Measurements from ENCODE around the gene SSR3.

DNA sequence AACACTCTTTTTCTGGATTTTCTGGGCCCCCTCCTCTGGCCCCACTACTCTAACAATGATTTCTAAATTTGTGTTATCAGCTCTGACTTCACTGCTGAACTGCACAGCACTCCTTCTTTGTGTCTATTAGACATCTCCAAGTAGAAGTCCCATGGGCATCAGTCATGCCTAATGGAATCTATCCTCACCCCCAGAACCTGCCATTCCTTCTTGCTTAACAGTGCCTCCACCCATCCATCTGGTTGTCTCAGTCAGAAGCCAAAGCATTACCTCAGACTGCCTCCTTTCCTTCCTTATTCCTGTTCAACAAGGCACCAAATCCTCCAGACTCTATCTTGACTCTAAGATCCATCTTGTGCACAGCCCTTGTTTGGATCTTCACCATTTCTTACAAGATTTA lies 36.2 kb downstream of the SSR3 start:
- TF ChIP-seq, protein P1, sequence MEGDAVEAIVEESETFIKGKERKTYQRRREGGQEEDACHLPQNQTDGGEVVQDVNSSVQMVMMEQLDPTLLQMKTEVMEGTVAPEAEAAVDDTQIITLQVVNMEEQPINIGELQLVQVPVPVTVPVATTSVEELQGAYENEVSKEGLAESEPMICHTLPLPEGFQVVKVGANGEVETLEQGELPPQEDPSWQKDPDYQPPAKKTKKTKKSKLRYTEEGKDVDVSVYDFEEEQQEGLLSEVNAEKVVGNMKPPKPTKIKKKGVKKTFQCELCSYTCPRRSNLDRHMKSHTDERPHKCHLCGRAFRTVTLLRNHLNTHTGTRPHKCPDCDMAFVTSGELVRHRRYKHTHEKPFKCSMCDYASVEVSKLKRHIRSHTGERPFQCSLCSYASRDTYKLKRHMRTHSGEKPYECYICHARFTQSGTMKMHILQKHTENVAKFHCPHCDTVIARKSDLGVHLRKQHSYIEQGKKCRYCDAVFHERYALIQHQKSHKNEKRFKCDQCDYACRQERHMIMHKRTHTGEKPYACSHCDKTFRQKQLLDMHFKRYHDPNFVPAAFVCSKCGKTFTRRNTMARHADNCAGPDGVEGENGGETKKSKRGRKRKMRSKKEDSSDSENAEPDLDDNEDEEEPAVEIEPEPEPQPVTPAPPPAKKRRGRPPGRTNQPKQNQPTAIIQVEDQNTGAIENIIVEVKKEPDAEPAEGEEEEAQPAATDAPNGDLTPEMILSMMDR (conservative IDR thresholded peaks at IDR 0.05 in 1 of 2, IDR thresholded peaks at IDR 0.05 in 1 of 2; ENCODE audit: low read depth in 1 of 2, low read length in 2 of 2) = no peak
- no peak for TF ChIP-seq EZH2 (IDR thresholded peaks at IDR 0.05; ENCODE audit: low read length, missing control alignments)
